DND-41 (cell line): Measurements from ENCODE around the gene CSN3.

Experiments used
- ATAC-seq: fragments of 200-7000 bp; cut with Tn5 transposase; 3 replicates; pipeline ENCODE4 v1.9.1; 2021; ENCODE audit warnings: low read depth; ENCODE audit not compliant: insufficient read depth
- DNase-seq: peaks from one replicate; pipeline ENCODE4 v3.0.0-alpha.2; 2020
- H2AFZ ChIP-seq: 2 replicates; pipeline ENCODE4 v1.6.0; 2012; ENCODE audit warnings: low read depth, low read length
- H3K27ac ChIP-seq: 2 replicates; pipeline ENCODE4 v1.5.1; 2012; ENCODE audit warnings: low read length, inconsistent platforms
- H3K27me3 ChIP-seq: fragments of 200-600 bp; sonication (generic); 2 replicates; pipeline ENCODE4 v1.6.0; 2012; ENCODE audit warnings: low read length, mild to moderate bottlenecking, inconsistent platforms; ENCODE audit not compliant: insufficient read depth, poor library complexity
- H3K36me3 ChIP-seq: 2 replicates; pipeline ENCODE4 v1.5.1; 2012; ENCODE audit warnings: low read length, inconsistent platforms; ENCODE audit not compliant: insufficient read depth
- H3K4me1 ChIP-seq: 2 replicates; pipeline ENCODE4 v1.5.1; 2012; ENCODE audit warnings: mild to moderate bottlenecking, low read length; ENCODE audit not compliant: insufficient read depth
- H3K4me2 ChIP-seq: 2 replicates; pipeline ENCODE4 v1.6.0; 2012; ENCODE audit warnings: mild to moderate bottlenecking, moderate library complexity, low read length, inconsistent platforms; ENCODE audit not compliant: insufficient read depth
- H3K4me3 ChIP-seq, 2 experiments: fragments of 200-600 bp in 1 of 2; shearing (Covaris generic) in 1 of 2; 2 replicates each; pipeline ENCODE4 v1.5.1; 2012 to 2016; ENCODE audit warnings: inconsistent platforms in 2 of 2, low read length in 2 of 2, mild to moderate bottlenecking in 2 of 2, low read depth in 1 of 2, moderate library complexity in 1 of 2
- H3K79me2 ChIP-seq: 2 replicates; pipeline ENCODE4 v1.6.0; 2012; ENCODE audit warnings: low read length, inconsistent platforms; ENCODE audit not compliant: insufficient read depth
- H3K9ac ChIP-seq: 2 replicates; pipeline ENCODE4 v1.6.0; 2012; ENCODE audit warnings: low read depth, mild to moderate bottlenecking, inconsistent platforms, low read length, moderate library complexity
- H3K9me3 ChIP-seq: 2 replicates; pipeline ENCODE4 v1.5.1; 2012; ENCODE audit warnings: low read length, moderate library complexity, mild to moderate bottlenecking, inconsistent platforms; ENCODE audit not compliant: insufficient read depth, severe bottlenecking
- H4K20me1 ChIP-seq: 2 replicates; pipeline ENCODE4 v1.6.0; 2012; ENCODE audit warnings: low read length; ENCODE audit not compliant: insufficient read depth
- CTCF ChIP-seq: IDR thresholded peaks from 2 replicates; pipeline ENCODE4 v1.5.1; 2012; ENCODE audit warnings: borderline replicate concordance, low read length, moderate library complexity, mild to moderate bottlenecking; ENCODE audit not compliant: poor library complexity, severe bottlenecking; ENCODE audit errors: extremely low read depth
- EZH2 ChIP-seq: IDR thresholded peaks from 3 replicates; pipeline ENCODE4 v1.6.1; 2012; ENCODE audit warnings: borderline replicate concordance, low read depth, mild to moderate bottlenecking, moderate library complexity, low read length, inconsistent platforms; ENCODE audit not compliant: severe bottlenecking

The CSN3 gene

GRCh38 chr4:70243091-70243490 is 694 bp downstream of the CSN3 start:
- no peak overlapping the region for H3K27ac ChIP-seq
- ATAC-seq = no peak
- H3K4me2 ChIP-seq = no peak overlapping the region
- no peak for DNase-seq
- H3K4me1 ChIP-seq = no peaks in the 10 kb centered on the region
- H4K20me1 ChIP-seq = no peaks in the 10 kb centered on the region
- peaks cover 3% of the 10 kb centered on the region for H3K27me3 ChIP-seq
- no peaks in the 10 kb centered on the region for H3K36me3 ChIP-seq
- no peak overlapping the region for H2AFZ ChIP-seq
- TF ChIP-seq CTCF (no peak), EZH2 (no peak)
- H3K9me3 ChIP-seq = no peaks in the 10 kb centered on the region
- no peak overlapping the region for H3K9ac ChIP-seq
- H3K4me3 ChIP-seq = no peak overlapping the region
- no peaks in the 10 kb centered on the region for H3K79me2 ChIP-seq

GRCh38 chr4:70251250-70251944 is 9.0 kb downstream of the CSN3 start:
- DNase-seq (no peak), ATAC-seq (no peak)
- no peaks in the 10 kb centered on the region for H3K36me3 ChIP-seq
- H2AFZ ChIP-seq = no peak overlapping the region
- H3K4me2 ChIP-seq = no peak overlapping the region
- H3K9me3 ChIP-seq = no peaks in the 10 kb centered on the region
- H3K9ac ChIP-seq = no peak overlapping the region
- no peak overlapping the region for H3K4me3 ChIP-seq
- H3K27me3 ChIP-seq = no peaks in the 10 kb centered on the region
- no peak overlapping the region for H3K27ac ChIP-seq
- TF ChIP-seq EZH2 (no peak), CTCF (no peak)
- no peaks in the 10 kb centered on the region for H3K4me1 ChIP-seq
- H3K79me2 ChIP-seq = no peaks in the 10 kb centered on the region
- H4K20me1 ChIP-seq = no peaks in the 10 kb centered on the region

- Histone ChIP-seq H3K4me2 (no peak overlapping the region), H3K36me3 (no peaks in the 10 kb centered on the region), H3K27ac (no peak overlapping the region), H3K9ac (no peak overlapping the region), H3K79me2 (no peaks in the 10 kb centered on the region), H3K27me3 (no peaks in the 10 kb centered on the region), H3K4me1 (no peaks in the 10 kb centered on the region), H2AFZ (no peak overlapping the region), H4K20me1 (no peaks in the 10 kb centered on the region), H3K4me3 (no peak overlapping the region), H3K9me3 (no peaks in the 10 kb centered on the region)
- DNase-seq (no peak), ATAC-seq (no peak)
- no peak for TF ChIP-seq CTCF
- no peak for TF ChIP-seq EZH2
These were observed 9.5 kb downstream of the CSN3 start for GRCh38 chr4:70251945-70252277.
